ENCODE results near the gene C16orf87. TPM values are rescaled to one million over a fixed set of nuclear protein-coding genes. Genes with fewer than 3 reads are reported as not detected.

Gene C16orf87
- polyA plus RNA-seq, 1 donor (not counting 4 experiments of a cell fraction or from before 2014, with no cell fraction given) = 10.2 TPM

GRCh38 chr16:46801428-46802049, 29.4 kb downstream of the C16orf87 start:
- dilution Hi-C loops (cut with MboI; ENCODE audit: extremely low pct_ligation_motif_present, low sequenced_read_pairs) = no loop called here
- H3K36me3 ChIP-seq (ENCODE audit: control insufficient read depth in 2 of 2, extremely low read depth in 1 of 2, insufficient read depth in 2 of 2, low read length in 2 of 2) = peaks cover 2% of the 10 kb centered on the region in 2 experiments
- H3K27ac ChIP-seq (ENCODE audit: control insufficient read depth, insufficient read depth, low read length) = no peak overlapping the region
- H4K20me1 ChIP-seq (ENCODE audit: control insufficient read depth, extremely low read depth, insufficient read depth, low read length) = no peaks in the 10 kb centered on the region
- no peaks in the 10 kb centered on the region for H3K9me1 ChIP-seq (ENCODE audit: control insufficient read depth, extremely low read depth, insufficient read depth, low read length)
- H3K4me1 ChIP-seq (ENCODE audit: control insufficient read depth, extremely low read depth, insufficient read depth, low read length) = no peaks in the 10 kb centered on the region
- no peaks in the 10 kb centered on the region for H3K9me3 ChIP-seq (ENCODE audit: control insufficient read depth, low read depth, low read length)
- FAIRE-seq (no peak), DNase-seq (ENCODE audit: low read depth, low spot score) (no peak)
- no peak overlapping the region for H3K9ac ChIP-seq (ENCODE audit: control insufficient read depth, extremely low read depth, insufficient read depth, low read length)
- H3K79me2 ChIP-seq (ENCODE audit: control insufficient read depth, insufficient read depth, low read length) = no peaks in the 10 kb centered on the region
- H3K27me3 ChIP-seq (ENCODE audit: control insufficient read depth, extremely low read depth, insufficient read depth, low read length) = no peaks in the 10 kb centered on the region
- H3K4me2 ChIP-seq (ENCODE audit: control insufficient read depth, extremely low read depth, insufficient read depth, low read depth, low read length) = no peak overlapping the region
- peak in 2 of 3 experiments; percentile 21 to 41 for TF ChIP-seq CTCF (optimal IDR thresholded peaks at IDR 0.05 in 1 of 3, IDR thresholded peaks at IDR 0.05 in 1 of 3, conservative IDR thresholded peaks at IDR 0.05 in 1 of 3; ENCODE audit: extremely low read depth in 1 of 3, insufficient read depth in 2 of 3, low read length in 3 of 3)
- no peak for TF ChIP-seq EZH2 (IDR thresholded peaks at IDR 0.05; ENCODE audit: low read length)
- no peak overlapping the region for H2AFZ ChIP-seq (ENCODE audit: control insufficient read depth, low read length)
- H3K4me3 ChIP-seq (ENCODE audit: control insufficient read depth in 2 of 3, extremely low read depth in 1 of 3, insufficient read depth in 2 of 3, low read depth in 1 of 3, low read length in 3 of 3) = no peak overlapping the region

- Histone ChIP-seq H3K9me1 (ENCODE audit: control insufficient read depth, extremely low read depth, insufficient read depth, low read length) (no peaks in the 10 kb centered on the region), H4K20me1 (ENCODE audit: control insufficient read depth, extremely low read depth, insufficient read depth, low read length) (no peaks in the 10 kb centered on the region), H2AFZ (ENCODE audit: control insufficient read depth, low read length) (no peak overlapping the region), H3K4me1 (ENCODE audit: control insufficient read depth, extremely low read depth, insufficient read depth, low read length) (no peaks in the 10 kb centered on the region), H3K27ac (ENCODE audit: control insufficient read depth, insufficient read depth, low read length) (no peak overlapping the region), H3K36me3 (ENCODE audit: control insufficient read depth in 2 of 2, extremely low read depth in 1 of 2, insufficient read depth in 2 of 2, low read length in 2 of 2) (peaks cover 2% of the 10 kb centered on the region in 2 experiments), H3K4me2 (ENCODE audit: control insufficient read depth, extremely low read depth, insufficient read depth, low read depth, low read length) (no peak overlapping the region), H3K9me3 (ENCODE audit: control insufficient read depth, low read depth, low read length) (no peaks in the 10 kb centered on the region), H3K9ac (ENCODE audit: control insufficient read depth, extremely low read depth, insufficient read depth, low read length) (no peak overlapping the region), H3K27me3 (ENCODE audit: control insufficient read depth, extremely low read depth, insufficient read depth, low read length) (no peaks in the 10 kb centered on the region), H3K4me3 (ENCODE audit: control insufficient read depth in 2 of 3, extremely low read depth in 1 of 3, insufficient read depth in 2 of 3, low read depth in 1 of 3, low read length in 3 of 3) (no peak overlapping the region), H3K79me2 (ENCODE audit: control insufficient read depth, insufficient read depth, low read length) (no peaks in the 10 kb centered on the region)
- no peak for DNase-seq (ENCODE audit: low read depth, low spot score)
- dilution Hi-C loops (cut with MboI; ENCODE audit: extremely low pct_ligation_motif_present, low sequenced_read_pairs) = no loop called here
- FAIRE-seq = no peak
- no peak for TF ChIP-seq CTCF (optimal IDR thresholded peaks at IDR 0.05 in 1 of 3, IDR thresholded peaks at IDR 0.05 in 1 of 3, conservative IDR thresholded peaks at IDR 0.05 in 1 of 3; ENCODE audit: extremely low read depth in 1 of 3, insufficient read depth in 2 of 3, low read length in 3 of 3)
- TF ChIP-seq EZH2 (IDR thresholded peaks at IDR 0.05; ENCODE audit: low read length) = no peak
Measured at GRCh38 chr16:46800494-46800893, 30.5 kb downstream of the C16orf87 start.
